ENCODE data around the gene FAM120AOS.

Gene FAM120AOS

DNA sequence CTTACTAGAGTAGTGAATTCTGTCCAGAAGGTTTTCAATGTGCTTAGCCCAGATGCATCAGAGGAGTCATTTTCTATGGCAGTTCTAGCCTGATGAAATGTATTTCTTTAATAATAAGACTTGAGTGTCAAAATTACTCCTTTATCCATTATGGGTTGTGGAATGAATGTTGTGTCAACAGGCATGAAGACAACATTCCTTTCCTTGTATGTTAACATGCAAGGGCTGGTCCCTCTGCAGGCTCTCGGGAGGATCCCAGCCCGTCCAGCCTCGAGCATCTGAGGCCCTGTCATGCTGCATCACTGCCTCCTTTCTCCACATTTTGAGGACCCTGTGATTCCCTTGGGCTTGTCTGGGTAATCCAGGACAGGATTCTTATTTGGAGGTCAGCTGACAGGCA is 42.9 kb upstream of the FAM120AOS start:
- Histone ChIP-seq H3K36me3 (ENCODE audit: low read length) (peaks cover 14% of the 10 kb centered on the region; the same call in 1 of the 2 replicates), H3K4me2 (ENCODE audit: low read depth, low read length, poor library complexity, severe bottlenecking) (no peak overlapping the region), H3K4me3 (ENCODE audit: insufficient read depth, low read length, poor library complexity, severe bottlenecking) (no peak overlapping the region), H3K79me2 (ENCODE audit: insufficient read depth, low read length) (peaks cover 11% of the 10 kb centered on the region), H4K20me1 (ENCODE audit: low read depth, low read length) (no peaks in the 10 kb centered on the region), H2AFZ (ENCODE audit: low read depth, low read length, severe bottlenecking) (no peak overlapping the region), H3K9me2 (replicated peaks; ENCODE audit: insufficient read depth, low read length) (no peaks in the 10 kb centered on the region), H3K27me3 (ENCODE audit: low read length) (no peaks in the 10 kb centered on the region), H3K27ac (ENCODE audit: low read depth, low read length) (no peak overlapping the region), H3K9ac (ENCODE audit: low read length) (no peak overlapping the region), H3K9me3 (ENCODE audit: insufficient read depth, low read length) (no peaks in the 10 kb centered on the region), H3F3A (ENCODE audit: insufficient read depth) (no peaks in the 10 kb centered on the region)
- TF ChIP-seq EZH2phosphoT487 (conservative IDR thresholded peaks at IDR 0.05; ENCODE audit: low read length), result no peak
- TF ChIP-seq, protein P1, sequence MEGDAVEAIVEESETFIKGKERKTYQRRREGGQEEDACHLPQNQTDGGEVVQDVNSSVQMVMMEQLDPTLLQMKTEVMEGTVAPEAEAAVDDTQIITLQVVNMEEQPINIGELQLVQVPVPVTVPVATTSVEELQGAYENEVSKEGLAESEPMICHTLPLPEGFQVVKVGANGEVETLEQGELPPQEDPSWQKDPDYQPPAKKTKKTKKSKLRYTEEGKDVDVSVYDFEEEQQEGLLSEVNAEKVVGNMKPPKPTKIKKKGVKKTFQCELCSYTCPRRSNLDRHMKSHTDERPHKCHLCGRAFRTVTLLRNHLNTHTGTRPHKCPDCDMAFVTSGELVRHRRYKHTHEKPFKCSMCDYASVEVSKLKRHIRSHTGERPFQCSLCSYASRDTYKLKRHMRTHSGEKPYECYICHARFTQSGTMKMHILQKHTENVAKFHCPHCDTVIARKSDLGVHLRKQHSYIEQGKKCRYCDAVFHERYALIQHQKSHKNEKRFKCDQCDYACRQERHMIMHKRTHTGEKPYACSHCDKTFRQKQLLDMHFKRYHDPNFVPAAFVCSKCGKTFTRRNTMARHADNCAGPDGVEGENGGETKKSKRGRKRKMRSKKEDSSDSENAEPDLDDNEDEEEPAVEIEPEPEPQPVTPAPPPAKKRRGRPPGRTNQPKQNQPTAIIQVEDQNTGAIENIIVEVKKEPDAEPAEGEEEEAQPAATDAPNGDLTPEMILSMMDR (IDR thresholded peaks at IDR 0.05; ENCODE audit: insufficient read depth, low read length, poor library complexity, severe bottlenecking), result no peak

DNA sequence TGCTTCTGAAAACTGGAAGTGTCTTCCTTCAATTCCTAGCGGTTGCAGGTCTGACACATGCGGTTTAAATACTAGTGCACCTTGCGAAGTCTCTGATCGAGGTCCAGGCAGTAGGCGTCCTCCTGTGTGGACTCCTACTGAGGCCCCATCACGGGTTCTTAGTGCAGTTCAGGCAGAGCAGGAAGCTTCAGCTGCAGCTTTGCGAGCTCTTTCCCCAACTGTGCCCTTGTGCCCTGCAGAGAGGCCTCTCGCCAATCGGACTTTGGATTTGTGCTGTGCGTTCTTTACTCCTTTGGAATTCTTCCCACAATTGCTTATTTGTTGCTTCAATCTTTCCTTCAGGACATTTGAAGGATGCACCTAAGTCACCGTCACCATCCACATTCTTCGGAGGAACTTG is 40.6 kb upstream of the FAM120AOS start:
- Histone ChIP-seq H3K9ac (ENCODE audit: low read length) (no peak overlapping the region), H4K20me1 (ENCODE audit: low read depth, low read length) (no peaks in the 10 kb centered on the region), H3K9me3 (ENCODE audit: insufficient read depth, low read length) (no peaks in the 10 kb centered on the region), H3K79me2 (ENCODE audit: insufficient read depth, low read length) (peaks cover 30% of the 10 kb centered on the region), H3F3A (ENCODE audit: insufficient read depth) (no peaks in the 10 kb centered on the region), H3K27ac (ENCODE audit: low read depth, low read length) (no peak overlapping the region), H3K9me2 (replicated peaks; ENCODE audit: insufficient read depth, low read length) (no peaks in the 10 kb centered on the region), H3K4me2 (ENCODE audit: low read depth, low read length, poor library complexity, severe bottlenecking) (no peak overlapping the region), H3K4me3 (ENCODE audit: insufficient read depth, low read length, poor library complexity, severe bottlenecking) (no peak overlapping the region), H3K27me3 (ENCODE audit: low read length) (no peaks in the 10 kb centered on the region), H2AFZ (ENCODE audit: low read depth, low read length, severe bottlenecking) (no peak overlapping the region), H3K36me3 (ENCODE audit: low read length) (peaks cover 14% of the 10 kb centered on the region; the same call in 1 of the 2 replicates)
- TF ChIP-seq, protein P1 (IDR thresholded peaks at IDR 0.05; ENCODE audit: insufficient read depth, low read length, poor library complexity, severe bottlenecking), result no peak
- TF ChIP-seq EZH2phosphoT487 (conservative IDR thresholded peaks at IDR 0.05; ENCODE audit: low read length), result no peak

DNA sequence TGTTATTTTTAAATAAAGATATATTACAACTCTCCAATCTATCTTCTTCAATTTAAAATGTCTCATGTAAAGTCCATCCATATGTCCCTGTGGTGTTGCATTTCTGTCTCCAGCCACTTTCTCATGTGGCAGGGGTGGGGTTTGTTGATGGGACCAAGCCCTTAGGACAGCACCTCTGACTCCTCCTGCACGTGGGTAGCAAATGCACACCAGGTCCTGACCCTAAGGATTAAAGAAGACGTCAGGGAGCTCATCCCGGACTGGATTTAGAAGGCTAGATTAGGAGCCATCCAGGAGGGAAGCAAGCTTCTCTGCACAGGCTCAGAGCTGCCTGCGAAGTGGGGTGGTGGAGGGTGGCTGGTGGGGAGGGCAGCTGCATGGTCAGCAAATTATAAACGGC is 38.9 kb upstream of the FAM120AOS start:
- no peaks in the 10 kb centered on the region for H3K9me2 ChIP-seq (replicated peaks; ENCODE audit: insufficient read depth, low read length)
- no peak overlapping the region for H3K4me2 ChIP-seq (ENCODE audit: low read depth, low read length, poor library complexity, severe bottlenecking)
- peaks cover 40% of the 10 kb centered on the region for H3K79me2 ChIP-seq (ENCODE audit: insufficient read depth, low read length)
- TF ChIP-seq, protein P1 (IDR thresholded peaks at IDR 0.05; ENCODE audit: insufficient read depth, low read length, poor library complexity, severe bottlenecking), result no peak
- no peak for TF ChIP-seq EZH2phosphoT487 (conservative IDR thresholded peaks at IDR 0.05; ENCODE audit: low read length)
- peaks cover 4% of the 10 kb centered on the region; the same call in 1 of the 2 replicates for H3K36me3 ChIP-seq (ENCODE audit: low read length)
- no peak overlapping the region for H2AFZ ChIP-seq (ENCODE audit: low read depth, low read length, severe bottlenecking)
- H3F3A ChIP-seq (ENCODE audit: insufficient read depth), result no peaks in the 10 kb centered on the region
- no peaks in the 10 kb centered on the region for H3K27me3 ChIP-seq (ENCODE audit: low read length)
- H3K27ac ChIP-seq (ENCODE audit: low read depth, low read length), result no peak overlapping the region
- H3K9ac ChIP-seq (ENCODE audit: low read length), result no peak overlapping the region
- H3K9me3 ChIP-seq (ENCODE audit: insufficient read depth, low read length), result no peaks in the 10 kb centered on the region
- H4K20me1 ChIP-seq (ENCODE audit: low read depth, low read length), result no peaks in the 10 kb centered on the region
- no peak overlapping the region for H3K4me3 ChIP-seq (ENCODE audit: insufficient read depth, low read length, poor library complexity, severe bottlenecking)
